ENCODE results near the gene TSEN2. TPM values are rescaled to one million over a fixed set of nuclear protein-coding genes. Genes with fewer than 3 reads are reported as not detected.

TSEN2 gene
- total RNA-seq, 4 donors from 2014 or later: 20.9 to 47.6 (median 30.1) TPM

DNA sequence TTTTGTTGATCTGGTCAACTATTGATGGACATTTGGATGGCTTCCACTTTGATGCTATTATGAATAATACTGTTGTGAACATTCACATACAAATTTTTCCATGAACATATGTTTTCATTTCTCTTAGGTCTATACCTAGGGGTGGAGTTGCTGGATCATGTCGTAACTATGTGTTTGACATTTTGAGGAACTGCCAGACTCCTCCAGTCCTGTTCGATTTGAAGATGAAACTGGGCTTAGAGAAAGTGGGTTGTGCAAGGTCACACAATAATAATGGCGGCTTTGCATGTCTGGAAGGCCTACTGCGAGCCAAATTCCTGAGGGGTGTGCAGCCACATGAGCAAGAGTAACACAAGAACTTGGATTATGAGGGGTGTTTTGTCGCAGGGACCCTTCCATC lies 2.6 kb downstream of the TSEN2 start:
- in situ Hi-C loops (cut with MboI; ENCODE audit: low pct_ligation_motif_present in 1 of 4, low pct_unique_long_range_greater_than_20kb in 1 of 4, low sequenced_read_pairs in 3 of 4): loop anchor here in 1 of 4 donors (25.0 kb wide), 1 partner anchor 350 kb away; no protein-coding TSS in a partner anchor
- Histone ChIP-seq H3K27me3 (no peaks in the 10 kb centered on the region), H3K4me1 (peaks cover 9 to 31% (median 22%) of the 10 kb centered on the region in 4 donors), H3K36me3 (peaks cover 0 to 3% (median 0%) of the 10 kb centered on the region in 4 donors), H3K4me3 (no peak overlapping the region), H3K9me3 (no peaks in the 10 kb centered on the region), H3K27ac (no peak overlapping the region)
- DNase-seq: no peak
- intact Hi-C loops (cut with DNase I; ENCODE audit: low total_unique reads): no loop called here
- WGBS, 2 donors (ENCODE audit: low coverage in 1 of 2): 84 to 90% methylated on average over 2 to 5 of the region's 5 CpGs
- TF ChIP-seq POLR2AphosphoS5 (IDR thresholded peaks at IDR 0.05) (no peak), POLR2A (IDR thresholded peaks at IDR 0.05) (no peak), EP300 (IDR thresholded peaks at IDR 0.05; ENCODE audit: low read depth) (no peak)
- TF ChIP-seq, protein P1, sequence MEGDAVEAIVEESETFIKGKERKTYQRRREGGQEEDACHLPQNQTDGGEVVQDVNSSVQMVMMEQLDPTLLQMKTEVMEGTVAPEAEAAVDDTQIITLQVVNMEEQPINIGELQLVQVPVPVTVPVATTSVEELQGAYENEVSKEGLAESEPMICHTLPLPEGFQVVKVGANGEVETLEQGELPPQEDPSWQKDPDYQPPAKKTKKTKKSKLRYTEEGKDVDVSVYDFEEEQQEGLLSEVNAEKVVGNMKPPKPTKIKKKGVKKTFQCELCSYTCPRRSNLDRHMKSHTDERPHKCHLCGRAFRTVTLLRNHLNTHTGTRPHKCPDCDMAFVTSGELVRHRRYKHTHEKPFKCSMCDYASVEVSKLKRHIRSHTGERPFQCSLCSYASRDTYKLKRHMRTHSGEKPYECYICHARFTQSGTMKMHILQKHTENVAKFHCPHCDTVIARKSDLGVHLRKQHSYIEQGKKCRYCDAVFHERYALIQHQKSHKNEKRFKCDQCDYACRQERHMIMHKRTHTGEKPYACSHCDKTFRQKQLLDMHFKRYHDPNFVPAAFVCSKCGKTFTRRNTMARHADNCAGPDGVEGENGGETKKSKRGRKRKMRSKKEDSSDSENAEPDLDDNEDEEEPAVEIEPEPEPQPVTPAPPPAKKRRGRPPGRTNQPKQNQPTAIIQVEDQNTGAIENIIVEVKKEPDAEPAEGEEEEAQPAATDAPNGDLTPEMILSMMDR (IDR thresholded peaks at IDR 0.05): no peak

DNA sequence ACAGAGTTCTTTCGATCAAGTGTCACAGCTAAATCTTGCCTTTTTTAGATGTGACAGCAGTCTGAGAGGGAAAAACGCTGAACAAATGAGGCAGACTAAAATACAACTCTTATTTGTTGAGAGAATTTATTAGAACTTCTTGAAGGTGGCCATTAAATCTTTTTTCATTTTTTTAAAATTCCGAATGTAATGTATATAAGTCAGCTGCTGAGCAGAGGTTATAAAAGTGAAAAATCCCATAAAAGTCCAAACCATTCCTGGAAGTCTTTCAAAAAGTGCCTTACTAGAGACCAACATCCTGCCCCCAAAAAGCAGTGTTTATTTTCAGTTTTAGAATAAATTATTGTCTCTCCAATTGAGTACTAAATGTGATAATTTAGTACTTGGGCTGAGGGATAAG lies 3.1 kb downstream of the TSEN2 start:
- in situ Hi-C loops (cut with MboI; ENCODE audit: low pct_ligation_motif_present in 1 of 4, low pct_unique_long_range_greater_than_20kb in 1 of 4, low sequenced_read_pairs in 3 of 4): loop anchor here in 1 of 4 donors (25.0 kb wide), 1 partner anchor 350 kb away; no protein-coding TSS in a partner anchor
- peaks cover 9 to 27% (median 21%) of the 10 kb centered on the region in 4 donors for H3K4me1 ChIP-seq
- no peak overlapping the region for H3K4me3 ChIP-seq
- no peak for TF ChIP-seq POLR2A (IDR thresholded peaks at IDR 0.05)
- no peak for TF ChIP-seq POLR2AphosphoS5 (IDR thresholded peaks at IDR 0.05)
- TF ChIP-seq, protein P1 (IDR thresholded peaks at IDR 0.05): no peak
- DNase-seq: no peak
- intact Hi-C loops (cut with DNase I; ENCODE audit: low total_unique reads): no loop called here
- 82 to 85% methylated on average over 3 of the region's 3 CpGs for WGBS, 2 donors (ENCODE audit: low coverage in 1 of 2)
- H3K36me3 ChIP-seq: peaks cover 0 to 7% (median 1%) of the 10 kb centered on the region in 4 donors
- H3K9me3 ChIP-seq: no peaks in the 10 kb centered on the region
- H3K27me3 ChIP-seq: no peaks in the 10 kb centered on the region
- no peak overlapping the region for H3K27ac ChIP-seq

DNA sequence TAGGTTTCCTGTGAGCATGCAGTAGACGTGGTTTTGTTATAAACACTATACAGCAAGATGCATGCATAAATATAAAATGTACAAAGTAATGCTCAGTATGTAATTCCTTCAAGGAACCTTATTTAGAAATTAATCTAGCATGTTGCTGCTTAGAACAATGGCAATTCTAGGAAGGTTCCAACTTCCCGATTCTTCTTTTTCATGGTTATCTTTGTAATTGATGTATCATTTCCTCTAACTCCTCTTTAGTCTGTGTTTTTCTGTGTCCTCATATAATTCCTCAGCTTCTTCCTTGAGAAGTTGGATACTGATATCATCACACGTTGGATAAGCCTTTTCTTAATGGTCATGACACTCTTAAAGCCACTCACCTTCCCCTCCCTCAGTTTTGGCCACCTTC lies 3.5 kb downstream of the TSEN2 start:
- DNase-seq: no peak
- intact Hi-C loops (cut with DNase I; ENCODE audit: low total_unique reads) (no loop called here), in situ Hi-C loops (cut with MboI; ENCODE audit: low pct_ligation_motif_present in 1 of 4, low pct_unique_long_range_greater_than_20kb in 1 of 4, low sequenced_read_pairs in 3 of 4) (loop anchor here in 1 of 4 donors (25.0 kb wide), 1 partner anchor 350 kb away; no protein-coding TSS in a partner anchor)
- H3K27ac ChIP-seq: no peak overlapping the region
- H3K36me3 ChIP-seq: peaks cover 0 to 12% (median 2%) of the 10 kb centered on the region in 4 donors
- 77 to 82% methylated on average over 2 to 3 of the region's 3 CpGs for WGBS, 2 donors (ENCODE audit: low coverage in 1 of 2)
- peaks cover 9 to 22% (median 19%) of the 10 kb centered on the region in 4 donors for H3K4me1 ChIP-seq
- H3K4me3 ChIP-seq: no peak overlapping the region
- TF ChIP-seq POLR2AphosphoS5 (IDR thresholded peaks at IDR 0.05) (no peak), POLR2A (IDR thresholded peaks at IDR 0.05) (no peak), EP300 (IDR thresholded peaks at IDR 0.05; ENCODE audit: low read depth) (no peak)
- TF ChIP-seq, protein P1 (IDR thresholded peaks at IDR 0.05): no peak
- H3K27me3 ChIP-seq: no peaks in the 10 kb centered on the region
- H3K9me3 ChIP-seq: no peaks in the 10 kb centered on the region

DNA sequence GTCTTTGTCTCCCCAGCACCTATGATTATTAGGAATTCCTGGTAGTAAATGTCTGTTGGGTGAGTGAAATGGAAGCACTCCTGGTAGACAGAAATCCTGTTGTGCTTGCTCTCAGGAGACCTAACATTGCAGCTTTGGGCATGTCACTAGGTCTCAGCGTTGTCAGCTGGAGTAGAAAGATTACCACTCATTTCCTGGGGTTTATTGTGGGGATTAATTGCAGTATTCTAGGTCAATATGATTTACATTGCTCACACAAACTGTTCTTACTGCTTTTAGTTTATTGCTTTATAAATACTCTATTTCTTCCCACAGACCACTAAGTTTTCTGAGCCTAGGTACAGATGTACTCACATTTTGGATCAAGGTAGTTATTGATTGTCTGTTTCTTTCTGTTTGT lies 5.1 kb downstream of the TSEN2 start:
- intact Hi-C loops (cut with DNase I; ENCODE audit: low total_unique reads): no loop called here

More for the DNA sequence above, 5.1 kb downstream of the TSEN2 start:
- Histone ChIP-seq H3K27ac (no peak overlapping the region), H3K9me3 (no peaks in the 10 kb centered on the region), H3K4me1 (peaks cover 5 to 10% (median 8%) of the 10 kb centered on the region in 4 donors), H3K27me3 (no peaks in the 10 kb centered on the region), H3K36me3 (peaks cover 0 to 12% (median 4%) of the 10 kb centered on the region in 4 donors), H3K4me3 (no peak overlapping the region)
- 50% methylated on average over 1 of the region's 1 CpG; no CpG with 5 or more reads in 1 of the 2 donors for WGBS, 2 donors (ENCODE audit: low coverage in 1 of 2)
- DNase-seq: no peak
- TF ChIP-seq, protein P1 (IDR thresholded peaks at IDR 0.05): no peak
- TF ChIP-seq EP300 (IDR thresholded peaks at IDR 0.05; ENCODE audit: low read depth) (no peak), POLR2A (IDR thresholded peaks at IDR 0.05) (no peak), POLR2AphosphoS5 (IDR thresholded peaks at IDR 0.05) (no peak)
- in situ Hi-C loops (cut with MboI; ENCODE audit: low pct_ligation_motif_present in 1 of 4, low pct_unique_long_range_greater_than_20kb in 1 of 4, low sequenced_read_pairs in 3 of 4): loop anchor here in 1 of 4 donors (25.0 kb wide), 1 partner anchor 352 kb away; no protein-coding TSS in a partner anchor

Measured in transverse colon (tissue), 4 donors.